Measurements from ENCODE around the gene PRG2. TPM values are rescaled to one million over a fixed set of nuclear protein-coding genes. Genes with fewer than 3 reads are reported as not detected.
A peak's percentile ranks its signal among the peaks of the same experiment; 100 is the strongest.

PRG2 gene
- total RNA-seq, 1 donor from 2014 or later, result not detected

- DNase-seq (ENCODE audit: low read depth), result no peak
- H3K4me3 ChIP-seq (ENCODE audit: low read depth, low read length), result peak overlapping the region; percentile 48
- no peak for TF ChIP-seq CTCF (conservative IDR thresholded peaks at IDR 0.05; ENCODE audit: low read depth, low read length)
These were observed 35.4 kb upstream of the PRG2 start for GRCh38 chr11:57425565-57426438.

- DNase-seq (ENCODE audit: low read depth), result peak; percentile 89
- no peak for TF ChIP-seq CTCF (conservative IDR thresholded peaks at IDR 0.05; ENCODE audit: low read depth, low read length)
- no peak overlapping the region for H3K4me3 ChIP-seq (ENCODE audit: low read depth, low read length)
These were observed 34.5 kb upstream of the PRG2 start for GRCh38 chr11:57424792-57425564.

- DNase-seq (ENCODE audit: low read depth), result no peak
- H3K4me3 ChIP-seq (ENCODE audit: low read depth, low read length), result no peak overlapping the region
- no peak for TF ChIP-seq CTCF (conservative IDR thresholded peaks at IDR 0.05; ENCODE audit: low read depth, low read length)
These were observed 33.8 kb upstream of the PRG2 start for GRCh38 chr11:57424137-57424791.

GRCh38 chr11:57422669-57423068, 32.2 kb upstream of the PRG2 start:
- DNase-seq (ENCODE audit: low read depth), result no peak
- no peak overlapping the region for H3K4me3 ChIP-seq (ENCODE audit: low read depth, low read length)
- no peak for TF ChIP-seq CTCF (conservative IDR thresholded peaks at IDR 0.05; ENCODE audit: low read depth, low read length)

- DNase-seq (ENCODE audit: low read depth), result no peak
- no peak overlapping the region for H3K4me3 ChIP-seq (ENCODE audit: low read depth, low read length)
- TF ChIP-seq CTCF (conservative IDR thresholded peaks at IDR 0.05; ENCODE audit: low read depth, low read length), result no peak
These were observed 31.4 kb upstream of the PRG2 start for GRCh38 chr11:57421805-57422204.

GRCh38 chr11:57421066-57421465, 30.6 kb upstream of the PRG2 start:
- no peak for DNase-seq (ENCODE audit: low read depth)
- H3K4me3 ChIP-seq (ENCODE audit: low read depth, low read length), result no peak overlapping the region
- TF ChIP-seq CTCF (conservative IDR thresholded peaks at IDR 0.05; ENCODE audit: low read depth, low read length), result no peak
